PC-3 (cell line): ENCODE results near the gene PCED1B.

Experiments
- EZH2 ChIP-seq: fragments of 300-600 bp; sonication (generic); IDR thresholded peaks from one replicate; pipeline ENCODE4 v1.6.1; 2017; ENCODE audit warnings: antibody characterized with exemption, mild to moderate bottlenecking, low read length; ENCODE audit not compliant: unreplicated experiment
- EZH2phosphoT487 ChIP-seq: fragments of 300-600 bp; sonication (generic); IDR thresholded peaks from 2 replicates; pipeline ENCODE4 v1.6.1; 2018; ENCODE audit warnings: mild to moderate bottlenecking, antibody characterized with exemption, low read length, borderline replicate concordance
- TF ChIP-seq, protein P1 (sequence below): fragments of 300-600 bp; sonication (generic); conservative IDR thresholded peaks from 2 replicates; pipeline ENCODE4 v1.5.1; 2017; ENCODE audit warnings: antibody characterized with exemption, low read depth, mild to moderate bottlenecking, low read length

GRCh38 chr12:47223848-47224213 is 144.4 kb downstream of the PCED1B start:
- TF ChIP-seq, protein P1, sequence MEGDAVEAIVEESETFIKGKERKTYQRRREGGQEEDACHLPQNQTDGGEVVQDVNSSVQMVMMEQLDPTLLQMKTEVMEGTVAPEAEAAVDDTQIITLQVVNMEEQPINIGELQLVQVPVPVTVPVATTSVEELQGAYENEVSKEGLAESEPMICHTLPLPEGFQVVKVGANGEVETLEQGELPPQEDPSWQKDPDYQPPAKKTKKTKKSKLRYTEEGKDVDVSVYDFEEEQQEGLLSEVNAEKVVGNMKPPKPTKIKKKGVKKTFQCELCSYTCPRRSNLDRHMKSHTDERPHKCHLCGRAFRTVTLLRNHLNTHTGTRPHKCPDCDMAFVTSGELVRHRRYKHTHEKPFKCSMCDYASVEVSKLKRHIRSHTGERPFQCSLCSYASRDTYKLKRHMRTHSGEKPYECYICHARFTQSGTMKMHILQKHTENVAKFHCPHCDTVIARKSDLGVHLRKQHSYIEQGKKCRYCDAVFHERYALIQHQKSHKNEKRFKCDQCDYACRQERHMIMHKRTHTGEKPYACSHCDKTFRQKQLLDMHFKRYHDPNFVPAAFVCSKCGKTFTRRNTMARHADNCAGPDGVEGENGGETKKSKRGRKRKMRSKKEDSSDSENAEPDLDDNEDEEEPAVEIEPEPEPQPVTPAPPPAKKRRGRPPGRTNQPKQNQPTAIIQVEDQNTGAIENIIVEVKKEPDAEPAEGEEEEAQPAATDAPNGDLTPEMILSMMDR, result no peak
- TF ChIP-seq EZH2 (no peak), EZH2phosphoT487 (no peak)
